Measurements from ENCODE around the gene KLRC4. TPM values are rescaled to one million over a fixed set of nuclear protein-coding genes. Genes with fewer than 3 reads are reported as not detected.
"Not testable (repeated sequence)": the region's sequence is repeated elsewhere in the genome, so short reads cannot be mapped to it uniquely, and the experiment has no call there.

Gene KLRC4
- total RNA-seq, 1 donor from 2014 or later: not detected

DNA sequence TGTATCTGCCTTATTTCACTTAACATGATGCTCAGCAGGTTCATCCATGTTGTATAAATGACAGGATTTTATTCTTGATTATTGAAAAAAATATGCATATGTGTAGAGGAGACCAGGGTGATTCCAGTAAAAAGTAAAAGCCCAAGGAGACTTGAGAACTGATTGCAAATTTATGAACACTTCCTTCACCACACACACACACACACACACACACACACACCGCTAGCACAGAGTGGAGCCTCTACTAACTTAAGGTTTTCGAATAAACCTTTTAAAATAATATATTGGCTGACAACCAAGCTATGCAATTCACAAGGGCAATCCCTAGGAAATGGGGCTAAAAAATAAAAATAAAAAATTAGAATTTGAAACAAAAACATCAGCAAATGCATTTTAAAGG lies 11.4 kb downstream of the KLRC4 start:
- DNase-seq (ENCODE audit: extremely low read depth, low read depth, low spot score): no peak

DNA sequence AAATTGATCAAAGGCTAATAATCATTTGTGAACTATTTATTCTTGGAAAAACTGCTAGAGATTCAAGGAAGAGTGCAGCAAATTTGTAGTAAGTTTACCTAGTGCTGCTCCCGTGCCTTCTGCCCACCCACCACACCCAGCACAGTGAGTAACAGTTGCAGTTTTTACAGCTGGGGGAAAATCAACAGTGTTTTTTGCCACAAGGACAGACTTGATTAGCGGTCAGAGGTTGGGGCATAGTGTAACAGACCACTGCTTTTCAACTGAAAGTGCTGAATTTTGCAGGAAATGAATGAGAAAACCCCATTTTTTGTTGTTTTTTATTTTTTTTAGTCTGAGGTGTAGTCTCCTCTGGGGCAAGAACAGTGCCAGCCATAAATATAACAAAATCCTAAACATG lies 12.3 kb downstream of the KLRC4 start:
- DNase-seq (ENCODE audit: extremely low read depth, low read depth, low spot score): no peak

DNA sequence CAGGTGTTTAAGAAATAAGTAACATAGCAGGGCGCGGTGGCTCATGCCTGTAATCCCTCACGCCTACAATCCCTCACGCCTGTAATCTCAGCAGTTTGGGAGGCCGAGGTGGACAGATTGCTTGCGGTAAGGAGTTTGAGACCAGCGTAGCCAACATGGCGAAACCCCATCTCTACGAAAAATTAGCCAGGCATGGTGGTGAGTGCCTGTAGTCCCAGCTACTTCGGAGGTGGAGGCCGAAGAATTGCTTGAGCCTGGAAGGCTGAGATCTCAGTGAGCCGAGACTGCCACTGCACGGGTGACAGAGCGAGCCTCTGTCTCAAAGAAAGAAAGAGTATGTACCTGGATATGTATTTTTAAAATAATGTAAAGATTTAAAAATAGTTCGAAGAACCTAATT lies 13.4 kb downstream of the KLRC4 start:
- DNase-seq (ENCODE audit: extremely low read depth, low read depth, low spot score): not testable (repeated sequence)

DNA sequence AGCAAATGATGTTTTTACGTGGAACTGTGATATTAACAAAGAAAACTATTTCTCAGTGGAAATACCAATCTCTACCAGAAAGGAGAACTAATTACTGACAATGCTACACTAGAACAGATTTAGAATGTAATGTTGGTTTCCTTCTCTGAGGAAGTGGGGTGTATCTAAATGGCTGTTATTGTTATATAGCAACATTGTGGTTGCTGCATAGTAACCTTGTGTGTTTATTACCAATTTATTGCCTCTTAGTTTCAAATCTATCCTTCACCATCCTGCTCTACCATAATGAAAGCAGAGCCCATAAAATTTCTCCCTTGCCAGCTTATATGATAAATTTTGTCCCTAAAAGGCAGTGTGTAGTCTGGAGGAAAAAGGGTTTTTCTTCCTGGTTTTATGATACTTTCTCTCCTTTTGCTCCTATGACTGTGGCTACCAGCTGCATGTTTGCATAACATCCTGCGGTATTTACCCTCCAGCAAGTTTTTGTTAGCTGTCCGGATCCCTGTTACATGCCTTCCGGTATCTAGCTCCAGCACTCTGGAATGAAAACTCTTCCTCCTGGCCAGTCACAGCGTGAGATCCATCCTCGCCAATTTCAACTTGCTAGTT lies 14.1 kb downstream of the KLRC4 start:
- DNase-seq (ENCODE audit: extremely low read depth, low read depth, low spot score): no peak

DNA sequence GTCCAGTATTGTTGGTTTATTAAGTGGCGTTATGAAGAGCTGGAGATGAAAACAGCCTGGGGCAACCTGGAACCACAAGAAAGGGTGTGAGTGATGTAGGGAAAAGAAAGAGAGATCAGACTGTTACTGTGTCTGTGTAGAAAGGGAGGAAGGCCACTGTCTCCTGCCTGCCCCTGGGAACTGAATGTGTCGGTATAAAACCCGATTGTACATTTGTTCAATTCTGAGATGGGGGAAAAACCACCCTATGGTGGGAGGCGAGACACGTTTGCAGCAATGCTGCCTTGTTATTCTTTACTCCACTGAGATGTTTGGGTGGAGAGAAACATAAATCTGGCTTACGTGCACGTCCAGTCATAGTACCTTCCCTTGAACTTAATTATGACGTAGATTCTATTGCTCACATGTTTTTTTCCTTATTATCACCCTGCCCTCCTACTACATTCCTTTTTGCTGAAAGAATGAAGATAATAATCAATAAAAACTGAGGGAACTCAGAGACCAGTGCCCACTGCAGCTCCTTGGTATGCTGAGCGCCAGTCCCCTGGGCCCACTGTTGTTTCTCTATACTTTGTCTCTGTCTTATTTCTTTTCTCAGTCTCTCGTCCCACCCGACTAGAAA lies 14.9 kb downstream of the KLRC4 start:
- not testable (repeated sequence) for DNase-seq (ENCODE audit: extremely low read depth, low read depth, low spot score)

DNA sequence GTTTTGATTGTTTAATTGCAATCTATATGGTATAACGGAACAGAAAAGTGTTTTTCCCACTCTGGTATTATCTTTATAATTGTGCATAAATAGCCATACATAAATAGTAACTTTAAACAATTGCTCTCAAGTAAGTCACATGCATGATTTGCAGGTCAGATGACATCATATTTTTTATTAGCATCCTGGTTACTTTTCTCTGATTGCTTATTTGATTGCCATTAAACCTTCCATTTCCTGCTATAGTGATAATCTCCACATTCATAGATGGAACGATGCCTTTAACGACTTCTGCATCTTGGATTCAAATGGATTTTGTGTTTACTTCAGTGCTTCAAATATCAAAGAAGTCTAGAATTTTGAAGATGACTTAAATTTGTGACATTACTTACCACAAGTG lies 16.3 kb downstream of the KLRC4 start:
- DNase-seq (ENCODE audit: extremely low read depth, low read depth, low spot score): no peak

DNA sequence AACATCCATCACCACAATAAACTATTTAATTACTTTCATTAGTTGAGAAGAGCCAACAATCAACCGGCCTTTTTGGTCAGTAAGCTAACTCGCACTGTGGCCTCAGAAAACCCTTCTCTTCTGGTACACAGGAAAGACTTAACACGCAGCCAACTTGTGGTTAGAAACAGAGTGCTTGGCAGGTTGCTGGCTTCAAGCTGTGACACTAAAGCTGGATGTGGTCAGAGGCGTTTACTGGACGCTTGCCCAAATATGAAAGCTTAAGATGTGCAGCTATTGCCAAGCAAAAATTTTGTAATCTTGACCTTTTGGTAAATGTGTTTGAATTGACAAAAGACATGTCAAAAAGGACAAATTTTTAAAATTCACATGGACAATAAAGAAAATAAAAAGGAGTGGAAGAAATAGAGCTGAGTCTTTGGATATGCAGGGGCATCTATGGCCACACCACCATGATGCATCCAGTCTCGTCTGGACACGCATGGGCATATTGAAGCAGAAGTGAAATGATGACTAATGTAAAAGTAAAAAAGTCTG lies 17.1 kb downstream of the KLRC4 start:
- DNase-seq (ENCODE audit: extremely low read depth, low read depth, low spot score): no peak

DNA sequence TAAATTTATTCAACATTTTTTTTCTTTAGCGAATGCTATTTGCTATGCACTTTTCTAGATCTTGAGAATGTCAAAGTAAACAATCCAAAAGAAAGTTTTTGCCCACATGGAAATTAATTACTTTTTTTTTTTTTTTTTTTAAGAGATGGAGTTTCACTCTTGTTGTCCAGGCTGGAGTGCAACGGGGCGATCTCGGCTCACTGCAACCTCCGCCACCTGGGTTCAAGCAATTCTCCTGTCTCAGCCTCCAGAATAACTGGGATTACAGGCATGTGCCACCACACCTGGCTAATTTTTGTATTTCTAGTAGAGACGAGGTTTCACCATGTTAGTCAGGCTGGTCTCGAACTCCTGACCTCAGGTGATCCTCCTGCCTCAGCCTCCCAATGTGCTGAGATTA lies 18.6 kb downstream of the KLRC4 start:
- DNase-seq (ENCODE audit: extremely low read depth, low read depth, low spot score): not testable (repeated sequence)

DNA sequence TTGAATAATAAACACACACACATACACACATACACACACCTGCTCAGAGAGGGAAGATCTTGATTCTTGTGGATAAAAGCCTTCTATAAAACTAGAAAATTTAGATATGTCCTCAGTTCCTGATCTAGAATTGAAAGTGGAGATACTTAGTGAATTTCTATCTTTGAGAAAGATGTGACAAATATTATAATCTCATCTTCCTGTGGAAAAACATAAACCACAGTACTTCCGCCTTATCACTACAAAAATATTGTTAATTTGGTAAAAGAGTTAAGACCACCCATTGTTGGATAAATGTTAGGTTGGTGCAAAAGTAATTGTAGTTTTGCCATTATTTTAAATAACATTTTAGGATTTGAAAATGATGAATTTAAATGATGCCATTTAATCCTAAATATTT lies 19.7 kb downstream of the KLRC4 start, which contains the start of gene KLRK1:
Gene KLRK1, minus strand, starts transcription at position 138 of the 400 bp plus-strand sequence. CDS start 1,231 bp downstream, outside the sequence.
- no peak for DNase-seq (ENCODE audit: extremely low read depth, low read depth, low spot score)

DNA sequence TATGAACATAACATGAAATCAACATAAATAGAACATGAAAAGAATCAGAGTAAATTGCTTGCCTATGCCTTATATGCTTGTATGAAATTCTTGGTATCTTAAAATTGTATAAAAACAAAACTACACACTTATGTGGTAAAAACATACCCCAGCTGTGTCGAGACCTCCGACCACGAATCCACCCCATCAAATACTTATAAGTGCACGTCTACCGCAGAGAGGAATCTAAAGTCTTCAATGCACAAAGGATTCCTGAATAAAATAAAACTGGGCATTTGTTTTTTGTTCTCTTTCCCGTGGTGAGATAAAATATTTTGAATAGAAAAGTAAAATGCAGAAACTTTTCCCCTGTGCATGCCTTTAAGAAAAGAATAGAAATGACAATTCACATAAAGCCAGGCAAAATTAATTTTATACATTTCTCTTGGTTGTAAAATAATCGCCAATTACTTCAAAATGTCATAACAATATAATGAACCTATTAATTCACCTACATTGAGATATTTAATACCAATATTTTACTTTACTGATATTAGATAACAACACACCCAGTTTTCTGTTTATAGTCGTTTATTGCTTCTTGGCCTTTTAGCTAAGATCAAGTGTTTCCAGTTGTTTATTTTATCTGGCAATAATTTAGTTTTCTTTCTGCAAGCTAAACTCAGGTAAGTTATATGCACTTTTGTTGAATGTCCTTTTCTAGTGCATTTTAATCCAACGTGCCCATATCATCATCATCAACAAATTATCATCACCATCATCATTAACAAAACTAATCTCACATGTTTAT lies 20.7 kb downstream of the KLRC4 start:
- no peak for DNase-seq (ENCODE audit: extremely low read depth, low read depth, low spot score)

DNA sequence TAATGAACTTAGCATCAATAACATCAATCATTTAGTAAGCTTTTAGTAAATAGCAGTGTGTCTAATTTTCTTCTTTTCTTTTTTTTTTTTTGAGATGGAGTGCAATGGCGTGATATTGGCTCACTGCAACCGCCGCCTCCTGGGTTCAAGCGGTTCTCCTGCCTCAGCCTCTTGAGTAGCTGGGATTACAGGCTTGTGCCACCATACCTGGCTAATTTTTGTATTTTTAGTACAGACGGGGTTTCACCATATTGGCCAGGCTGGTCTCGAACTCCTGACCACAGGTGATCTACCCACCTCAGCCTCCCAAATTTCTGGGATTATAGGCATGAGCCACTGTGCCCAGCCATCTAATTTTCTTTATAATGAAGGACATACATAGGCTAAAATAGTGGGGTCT lies 22.1 kb downstream of the KLRC4 start:
- DNase-seq (ENCODE audit: extremely low read depth, low read depth, low spot score): not testable (repeated sequence)

DNA sequence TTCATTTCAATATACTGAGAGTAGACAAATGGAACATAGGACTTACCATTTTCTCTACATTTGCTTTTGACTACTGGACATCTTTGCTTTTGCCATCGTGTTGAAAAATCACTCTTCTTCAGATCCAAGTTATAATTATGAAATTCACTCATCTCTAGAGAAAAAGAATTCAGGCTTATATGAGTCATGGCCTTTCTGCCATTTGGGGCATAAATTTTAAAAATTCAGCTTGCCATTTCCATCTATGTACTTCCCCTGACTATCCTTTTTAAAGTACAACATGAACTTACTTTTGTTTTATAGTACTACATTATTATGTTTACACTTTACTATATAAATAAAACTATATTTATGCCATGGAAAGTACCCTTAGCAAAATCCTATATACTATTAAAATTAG lies 22.7 kb downstream of the KLRC4 start:
- no peak for DNase-seq (ENCODE audit: extremely low read depth, low read depth, low spot score)

DNA sequence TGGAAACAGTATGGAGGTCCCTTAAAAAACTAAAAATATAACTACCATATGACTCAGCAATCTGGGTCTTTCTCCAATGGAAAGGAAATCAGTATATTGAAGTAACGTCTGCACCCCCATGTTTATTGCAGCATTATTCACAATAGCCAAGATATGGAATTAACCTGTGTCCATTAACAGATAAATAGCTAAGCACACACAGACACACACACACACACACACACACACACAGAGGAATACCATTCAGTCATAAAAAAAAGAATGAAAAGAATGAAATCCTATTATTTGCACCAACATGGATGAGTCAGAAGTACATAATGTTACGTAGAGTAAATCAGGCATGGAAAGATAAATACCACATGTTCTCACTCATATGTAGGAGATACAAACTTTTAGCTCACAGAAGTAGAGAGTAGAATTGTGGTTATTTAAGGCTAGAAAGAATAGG lies 24.4 kb downstream of the KLRC4 start:
- no peak for DNase-seq (ENCODE audit: extremely low read depth, low read depth, low spot score)

DNA sequence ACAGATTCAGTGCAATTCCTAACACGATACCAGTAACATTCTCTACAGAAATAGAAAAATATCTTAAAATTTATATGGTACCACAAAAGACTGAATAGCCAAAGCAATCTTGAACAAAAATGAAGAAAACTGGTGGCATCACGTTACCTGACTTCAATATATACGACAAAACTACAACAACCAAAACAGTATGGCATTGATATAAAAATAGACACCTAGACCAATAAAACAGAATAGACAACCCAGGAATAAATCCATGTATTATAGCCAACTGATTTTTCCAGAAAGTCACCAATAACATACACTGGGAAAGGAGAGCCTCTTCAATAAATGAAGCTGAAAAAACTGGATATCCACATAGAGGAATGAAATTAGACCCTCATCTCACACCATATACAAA lies 25.4 kb downstream of the KLRC4 start:
- DNase-seq (ENCODE audit: extremely low read depth, low read depth, low spot score): no peak

DNA sequence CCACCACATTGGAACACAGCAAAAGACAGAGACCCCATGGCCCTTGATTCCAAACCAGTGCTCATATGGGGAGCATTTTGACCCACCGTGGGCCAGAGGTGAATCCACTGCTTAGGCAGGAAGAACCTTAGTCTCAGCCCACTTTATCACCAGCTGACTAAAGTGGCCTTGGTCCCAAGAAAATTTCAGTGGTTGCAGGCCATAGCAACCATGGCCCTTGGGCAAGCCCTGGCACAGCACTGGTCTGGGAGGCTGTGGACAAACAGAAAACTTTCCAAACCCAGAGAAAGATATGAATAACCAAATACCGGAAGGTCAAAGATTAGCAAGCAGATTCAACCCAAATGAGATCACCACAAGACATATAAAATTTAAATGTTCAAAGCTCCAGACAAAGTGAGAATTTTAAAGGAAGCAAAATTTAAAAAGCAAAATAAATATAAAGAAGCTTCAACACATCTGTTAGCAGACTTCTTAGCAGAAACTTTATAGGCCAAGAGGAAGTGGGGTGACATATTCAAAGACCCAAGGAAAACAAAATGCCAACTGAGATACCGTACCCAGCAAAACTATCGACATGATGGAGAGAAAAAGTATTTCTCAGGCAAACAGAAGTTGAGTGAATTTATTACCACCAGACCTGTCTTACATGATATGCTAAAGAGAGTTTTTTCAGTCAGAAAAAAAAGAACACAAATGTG lies 27.5 kb downstream of the KLRC4 start:
- DNase-seq (ENCODE audit: extremely low read depth, low read depth, low spot score): no peak

DNA sequence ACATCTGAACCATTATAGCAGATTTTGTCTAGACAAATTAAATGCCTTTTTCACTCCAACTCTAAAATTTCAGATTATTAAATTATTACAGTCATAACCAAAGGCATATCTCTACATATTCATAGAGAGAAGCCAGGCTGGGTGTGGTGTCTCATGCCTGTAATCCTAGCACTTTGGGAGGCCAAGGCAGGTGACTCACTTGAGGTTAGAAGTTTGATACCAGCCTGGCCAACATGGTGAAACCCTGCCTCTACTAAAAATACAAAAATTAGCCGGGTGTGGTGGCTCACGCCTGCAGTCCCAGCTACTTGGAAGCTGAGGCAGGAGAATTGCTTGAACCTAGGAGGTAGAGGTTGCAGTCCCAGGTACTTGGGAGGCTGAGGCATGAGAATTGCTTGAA lies 30.8 kb downstream of the KLRC4 start:
- not testable (repeated sequence) for DNase-seq (ENCODE audit: extremely low read depth, low read depth, low spot score)

DNA sequence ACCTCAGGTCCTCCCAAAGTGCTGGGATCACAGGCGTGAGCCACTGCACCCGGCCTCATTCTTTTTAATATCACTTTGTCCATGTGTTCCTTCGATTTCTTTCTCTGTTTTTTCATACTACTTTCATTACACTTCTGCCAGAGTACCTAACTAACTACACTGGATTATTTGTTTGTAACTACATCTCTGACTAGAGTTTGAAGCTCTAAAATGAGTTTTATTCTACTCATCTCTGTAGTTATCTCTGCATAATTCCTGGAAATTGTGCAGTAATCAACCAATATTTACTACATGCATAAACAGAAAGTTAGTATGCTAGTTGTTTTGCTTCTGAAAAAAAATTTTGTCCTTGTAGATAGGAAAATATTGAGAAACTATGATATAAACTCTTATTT lies 34.9 kb downstream of the KLRC4 start:
- DNase-seq (ENCODE audit: extremely low read depth, low read depth, low spot score): no peak

DNA sequence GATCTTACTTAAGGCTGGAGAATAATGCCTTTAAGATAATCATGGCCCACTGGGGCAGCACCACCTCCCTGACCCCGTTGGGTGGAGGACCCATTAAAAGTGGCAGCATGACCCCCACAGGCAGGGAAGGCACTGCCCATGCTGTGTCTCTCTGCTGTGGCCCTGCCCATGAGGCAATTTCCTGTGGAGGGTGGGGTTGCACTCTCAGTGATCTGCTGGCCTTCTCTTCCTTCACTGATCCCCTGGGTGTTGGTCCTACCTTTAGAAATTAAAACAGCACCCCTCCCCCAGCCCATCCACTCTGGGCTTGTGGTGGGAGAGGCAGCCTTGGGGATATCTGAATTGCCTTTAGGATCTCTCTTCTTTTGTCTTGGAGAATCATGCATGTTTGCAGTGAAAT lies 37.0 kb downstream of the KLRC4 start:
- no peak for DNase-seq (ENCODE audit: extremely low read depth, low read depth, low spot score)

DNA sequence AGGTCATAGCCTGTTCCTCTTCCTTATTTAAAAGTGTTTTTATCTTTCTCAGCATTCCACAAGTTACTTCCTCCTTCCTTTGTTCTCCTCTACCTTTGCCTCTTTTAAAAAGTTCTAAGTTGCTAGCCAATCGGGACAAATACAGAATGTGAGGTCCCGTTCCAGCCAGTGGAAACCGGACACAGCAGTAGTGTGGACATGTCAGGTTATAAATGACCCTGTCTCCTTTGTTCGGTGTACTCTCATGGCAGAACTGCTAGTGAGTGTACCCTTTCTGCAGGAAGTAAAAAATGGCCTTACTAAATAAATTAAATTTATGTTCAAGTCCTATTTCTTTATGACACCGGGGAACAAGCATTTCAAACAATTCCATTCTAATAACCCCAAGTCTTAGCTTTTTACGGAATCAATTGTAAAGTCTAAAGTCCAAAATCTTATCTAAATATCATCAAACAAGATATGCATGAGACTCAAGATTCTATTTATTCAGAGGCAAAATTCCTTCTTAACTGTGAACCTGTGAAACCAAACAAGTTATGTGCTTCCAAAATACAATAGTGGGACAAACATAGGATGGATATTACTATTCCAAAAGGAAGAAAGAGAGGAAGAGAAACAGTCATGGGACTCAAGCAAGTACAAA lies 37.5 kb downstream of the KLRC4 start:
- DNase-seq (ENCODE audit: extremely low read depth, low read depth, low spot score): not testable (repeated sequence)

All from glomerular endothelial cell (primary cell).